AG09319 (cell line): Measurements from ENCODE around the gene SLC12A7.

Source experiments
- DNase-seq: peaks from one replicate; pipeline ENCODE4 v3.0.0-alpha.2; 2010; ENCODE audit warnings: low read depth; ENCODE audit errors: extremely low read depth
- TF ChIP-seq, protein P1 (sequence below): IDR thresholded peaks from 2 replicates; pipeline ENCODE4 v1.5.1; 2011; ENCODE audit warnings: low read depth, mild to moderate bottlenecking, inconsistent platforms, low read length, moderate library complexity

SLC12A7 gene

DNA sequence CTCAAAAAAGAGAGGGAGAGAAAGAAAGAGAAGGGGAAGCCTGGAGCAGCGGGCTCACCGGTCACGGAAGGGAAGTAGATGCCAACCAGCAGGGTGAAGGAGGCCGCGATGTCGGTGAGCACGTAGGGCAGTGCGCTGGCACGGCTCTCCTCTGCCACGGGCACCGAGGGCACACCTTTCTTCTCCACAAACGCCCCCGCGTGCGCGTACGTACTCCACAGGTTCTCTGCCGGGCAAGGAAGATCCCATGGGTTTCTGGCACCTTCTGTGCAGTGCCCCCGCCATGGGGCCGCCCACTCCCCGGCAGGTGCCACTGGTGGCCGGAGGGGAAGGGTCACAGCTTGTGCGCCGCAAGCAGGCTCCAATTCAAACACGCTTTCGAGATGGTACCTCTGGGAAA lies 30.3 kb downstream of the SLC12A7 start:
- TF ChIP-seq, protein P1, sequence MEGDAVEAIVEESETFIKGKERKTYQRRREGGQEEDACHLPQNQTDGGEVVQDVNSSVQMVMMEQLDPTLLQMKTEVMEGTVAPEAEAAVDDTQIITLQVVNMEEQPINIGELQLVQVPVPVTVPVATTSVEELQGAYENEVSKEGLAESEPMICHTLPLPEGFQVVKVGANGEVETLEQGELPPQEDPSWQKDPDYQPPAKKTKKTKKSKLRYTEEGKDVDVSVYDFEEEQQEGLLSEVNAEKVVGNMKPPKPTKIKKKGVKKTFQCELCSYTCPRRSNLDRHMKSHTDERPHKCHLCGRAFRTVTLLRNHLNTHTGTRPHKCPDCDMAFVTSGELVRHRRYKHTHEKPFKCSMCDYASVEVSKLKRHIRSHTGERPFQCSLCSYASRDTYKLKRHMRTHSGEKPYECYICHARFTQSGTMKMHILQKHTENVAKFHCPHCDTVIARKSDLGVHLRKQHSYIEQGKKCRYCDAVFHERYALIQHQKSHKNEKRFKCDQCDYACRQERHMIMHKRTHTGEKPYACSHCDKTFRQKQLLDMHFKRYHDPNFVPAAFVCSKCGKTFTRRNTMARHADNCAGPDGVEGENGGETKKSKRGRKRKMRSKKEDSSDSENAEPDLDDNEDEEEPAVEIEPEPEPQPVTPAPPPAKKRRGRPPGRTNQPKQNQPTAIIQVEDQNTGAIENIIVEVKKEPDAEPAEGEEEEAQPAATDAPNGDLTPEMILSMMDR: no peak
- no peak for DNase-seq

DNA sequence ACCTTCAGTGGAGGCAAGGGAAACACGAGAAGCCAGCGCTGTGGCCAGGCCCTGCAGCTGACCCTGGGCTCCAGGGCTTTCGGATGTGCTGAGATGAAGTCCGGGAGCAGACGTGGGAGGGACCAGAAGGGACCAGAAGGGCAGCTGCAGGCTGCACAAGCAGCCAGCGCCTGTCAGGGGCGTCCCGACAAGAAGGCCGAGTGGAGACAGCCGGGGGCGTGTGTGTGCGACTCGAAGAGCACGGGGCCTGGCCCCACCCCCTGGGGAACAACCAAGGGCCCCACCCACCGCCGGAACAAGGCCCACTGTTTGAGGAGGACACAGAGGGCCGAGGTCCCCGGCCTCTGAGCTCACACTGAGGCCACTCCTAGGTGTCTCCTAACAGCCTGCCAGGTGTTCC lies 31.4 kb downstream of the SLC12A7 start:
- TF ChIP-seq, protein P1: no peak
- DNase-seq: no peak

GRCh38 chr5:1079961-1080360 lies 31.9 kb downstream of the SLC12A7 start:
- no peak for DNase-seq

GRCh38 chr5:1079486-1079885 lies 32.4 kb downstream of the SLC12A7 start:
- TF ChIP-seq, protein P1: no peak
- no peak for DNase-seq

More at GRCh38 chr5:1079961-1080360, 31.9 kb downstream of the SLC12A7 start:
- TF ChIP-seq, protein P1: no peak

GRCh38 chr5:1078851-1079250 lies 33.0 kb downstream of the SLC12A7 start:
- DNase-seq: no peak
- TF ChIP-seq, protein P1: no peak

- TF ChIP-seq, protein P1: no peak
- no peak for DNase-seq
Observed at GRCh38 chr5:1078206-1078605, 33.7 kb downstream of the SLC12A7 start.

DNA sequence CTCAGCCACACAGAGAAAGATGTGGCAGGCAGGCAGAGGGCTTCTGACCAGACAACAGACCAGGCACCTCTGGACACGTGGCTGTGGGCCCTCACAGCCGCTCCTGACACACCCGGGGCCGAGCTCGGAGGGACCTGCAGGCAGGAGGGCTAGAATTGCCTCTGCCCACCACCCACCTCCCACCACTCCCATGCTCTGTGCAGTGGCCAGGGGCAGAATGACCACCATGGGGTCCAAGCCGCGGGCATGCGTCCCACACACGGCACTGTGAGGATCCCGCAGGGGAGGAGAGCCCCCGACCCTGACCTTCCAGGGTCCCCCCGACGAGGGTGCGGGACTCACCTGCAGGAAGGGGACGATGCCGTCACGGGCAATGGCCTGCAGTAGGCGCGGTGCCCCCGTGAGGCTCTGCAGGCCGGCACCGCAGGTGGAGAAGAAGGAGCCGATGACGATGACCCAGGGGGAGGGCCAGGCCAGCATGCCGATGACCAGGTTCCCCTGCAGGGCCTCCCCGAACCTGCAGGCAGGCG lies 34.3 kb downstream of the SLC12A7 start:
- TF ChIP-seq, protein P1: no peak
- no peak for DNase-seq
